Stimulated activated CD8-positive, alpha-beta memory T cell treated with anti-CD3 and anti-CD28 coated beads, Interleukin-12 subunit alpha, Interleukin-12 subunit beta, amount 100 ng/mL, for 24 hours (primary cell): Measurements from ENCODE around the gene CEACAM8.
"Not testable (repeated sequence)": the region's sequence is repeated elsewhere in the genome, so short reads cannot be mapped to it uniquely, and the experiment has no call there.

ENCODE experiments used
- DNase-seq: peaks from one replicate; pipeline ENCODE4 v3.0.0-alpha.2; 2020; ENCODE audit errors: extremely low read depth

The CEACAM8 gene

DNA sequence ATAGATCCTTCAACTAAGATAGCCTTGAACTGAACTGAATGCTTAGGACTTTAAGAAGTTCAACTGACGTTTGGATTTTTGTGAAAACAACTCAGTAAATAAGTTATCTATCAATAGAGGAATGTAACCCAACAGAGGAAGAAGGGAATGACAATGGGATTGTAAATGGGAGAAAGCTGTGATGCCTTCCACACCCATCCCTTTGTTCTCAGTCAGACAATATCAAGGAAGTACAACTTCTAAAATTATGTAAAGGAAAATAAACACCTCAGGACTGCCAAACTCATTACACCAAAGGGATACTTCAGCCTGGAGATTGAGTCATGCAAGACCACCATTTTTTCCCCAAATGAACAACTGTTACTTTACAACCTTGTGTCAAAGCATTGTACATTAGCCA lies 21.1 kb downstream of the CEACAM8 start:
- DNase-seq = no peak

DNA sequence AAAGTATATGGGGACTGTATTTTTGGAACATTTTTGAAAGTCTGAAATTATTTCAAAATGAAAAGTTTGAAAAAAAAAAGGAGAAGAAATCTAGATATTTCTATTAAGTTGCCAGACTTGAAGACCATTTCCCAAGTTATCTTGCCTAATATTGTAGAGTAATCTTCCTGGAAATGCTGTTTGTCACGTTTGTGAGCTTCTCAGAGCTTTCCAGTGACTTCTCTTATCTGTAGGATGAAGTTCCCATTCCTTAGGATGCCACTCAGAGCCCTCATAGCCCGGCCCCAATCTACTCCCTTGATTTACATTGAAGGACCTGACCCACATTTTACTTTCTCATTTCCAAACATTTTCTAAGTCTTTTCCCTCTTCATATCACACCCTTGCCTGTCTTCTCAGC lies 23.6 kb downstream of the CEACAM8 start:
- DNase-seq = no peak

GRCh38 chr19:42569193-42569592 lies 25.5 kb downstream of the CEACAM8 start:
- DNase-seq = no peak

DNA sequence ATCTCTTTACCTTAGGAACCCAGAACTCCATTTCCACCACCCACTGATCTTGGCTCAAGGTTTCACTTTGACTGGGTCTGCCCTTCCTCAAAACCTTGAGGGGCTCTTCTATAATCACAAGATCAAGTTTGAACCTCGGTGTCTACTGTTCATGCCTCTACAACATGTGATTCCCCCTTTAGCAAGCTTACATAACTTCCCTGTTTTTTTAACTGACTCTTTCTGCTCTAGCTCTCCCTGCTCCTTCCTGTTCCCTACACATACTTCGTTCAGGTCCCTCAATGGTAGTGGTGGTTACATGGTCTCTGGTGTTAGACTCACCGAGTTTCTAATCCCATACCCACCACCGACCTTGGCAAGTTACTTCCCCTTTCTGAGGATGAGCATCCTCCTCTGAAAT lies 26.7 kb downstream of the CEACAM8 start:
- DNase-seq = no peak

- no peak for DNase-seq
Observed at GRCh38 chr19:42567567-42567966, 27.2 kb downstream of the CEACAM8 start.

DNA sequence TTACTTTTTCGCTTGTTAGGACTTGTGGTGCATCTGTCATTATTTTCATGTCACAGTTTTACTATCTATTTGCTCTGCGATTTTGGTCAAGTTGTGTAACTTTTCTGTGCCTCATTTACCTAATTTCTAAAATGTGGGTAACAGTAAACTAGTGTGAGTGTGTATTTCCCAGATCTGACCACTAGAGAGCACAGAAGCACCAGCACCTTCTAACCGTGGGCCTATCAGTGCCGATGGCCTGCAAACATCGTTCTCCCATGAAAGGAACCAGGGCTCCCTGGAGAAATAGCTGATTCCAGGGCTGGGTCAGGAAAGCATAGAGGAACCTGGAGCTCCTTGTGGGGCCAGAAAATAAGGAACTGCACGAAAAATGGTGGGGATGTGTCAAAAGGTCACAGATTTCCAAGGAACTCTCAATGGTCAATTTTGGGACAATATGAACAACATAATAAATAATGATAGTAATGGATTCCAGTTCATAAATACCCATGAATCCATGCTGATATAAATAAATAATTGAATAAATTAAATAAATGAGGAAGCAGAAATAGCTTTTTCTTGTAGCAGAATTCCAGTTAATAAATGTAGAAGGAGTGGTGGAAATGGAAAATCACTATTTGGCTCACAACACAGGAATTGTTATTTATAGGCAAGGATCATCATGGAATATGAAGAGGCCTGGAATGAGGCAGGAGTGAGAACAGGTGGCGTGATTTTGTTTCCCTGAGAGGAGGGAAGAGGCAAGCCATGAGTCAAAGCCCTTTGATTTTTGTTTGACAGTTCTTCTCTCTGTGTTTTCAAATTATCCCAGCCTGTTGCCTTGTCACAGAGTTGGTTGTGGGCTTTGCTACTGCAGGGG lies 31.1 kb downstream of the CEACAM8 start:
- no peak for DNase-seq

DNA sequence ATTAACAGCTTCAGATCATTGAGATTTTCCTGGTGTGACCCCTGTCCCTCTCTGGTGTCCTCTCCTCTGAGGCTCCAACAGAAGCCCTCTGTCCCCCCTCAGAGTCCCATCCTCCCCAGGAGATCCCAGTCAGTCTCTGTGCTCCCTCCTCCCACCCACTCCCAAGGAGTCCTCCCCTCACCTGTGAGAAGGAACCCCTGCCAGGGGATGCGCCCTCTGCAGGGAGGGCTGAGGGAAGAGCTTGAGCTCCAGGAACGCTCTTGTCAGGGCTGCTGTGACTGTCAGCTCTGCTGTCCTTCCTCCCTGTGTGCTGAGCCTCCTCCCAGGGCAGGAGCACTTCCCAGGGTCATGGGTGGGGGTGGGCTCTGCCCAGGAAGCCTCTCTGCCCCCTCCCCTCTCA lies 33.2 kb downstream of the CEACAM8 start:
- DNase-seq = no peak

- no peak for DNase-seq
Observed at GRCh38 chr19:42560731-42561130, 34.0 kb downstream of the CEACAM8 start.

- DNase-seq = no peak
Observed at GRCh38 chr19:42558450-42559150, 36.1 kb downstream of the CEACAM8 start.

- DNase-seq = not testable (repeated sequence)
Observed at GRCh38 chr19:42557386-42557871, 37.3 kb downstream of the CEACAM8 start.

GRCh38 chr19:42555801-42556200 lies 38.9 kb downstream of the CEACAM8 start:
- no peak for DNase-seq

GRCh38 chr19:42555317-42555716 lies 39.4 kb downstream of the CEACAM8 start:
- DNase-seq = no peak

DNA sequence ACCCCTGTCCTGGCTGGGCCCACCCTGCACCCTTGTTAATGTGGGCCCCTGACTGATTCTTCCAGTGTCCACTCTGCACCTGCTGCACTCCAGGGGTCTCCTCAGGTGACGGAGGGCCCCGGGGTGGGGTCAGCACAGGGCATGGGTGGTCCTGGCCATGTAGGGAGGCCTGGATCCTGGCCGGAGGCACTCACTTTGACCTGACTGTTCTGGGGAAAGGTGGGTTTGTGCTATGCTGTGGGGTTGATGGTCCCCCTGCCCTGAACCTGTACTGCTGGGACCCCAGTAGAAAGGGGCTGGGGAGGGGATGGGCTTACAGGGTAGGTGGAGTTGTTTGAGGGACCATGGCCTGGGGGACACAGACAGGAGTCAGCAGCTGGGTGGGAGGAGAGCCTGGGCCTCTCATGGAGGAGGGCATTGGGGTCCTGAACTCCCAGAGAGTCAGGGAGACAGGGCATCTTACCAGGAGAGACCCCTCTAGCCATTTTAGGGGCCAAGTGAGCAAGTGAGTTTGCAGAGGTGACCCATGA lies 40.6 kb downstream of the CEACAM8 start:
- DNase-seq = no peak

DNA sequence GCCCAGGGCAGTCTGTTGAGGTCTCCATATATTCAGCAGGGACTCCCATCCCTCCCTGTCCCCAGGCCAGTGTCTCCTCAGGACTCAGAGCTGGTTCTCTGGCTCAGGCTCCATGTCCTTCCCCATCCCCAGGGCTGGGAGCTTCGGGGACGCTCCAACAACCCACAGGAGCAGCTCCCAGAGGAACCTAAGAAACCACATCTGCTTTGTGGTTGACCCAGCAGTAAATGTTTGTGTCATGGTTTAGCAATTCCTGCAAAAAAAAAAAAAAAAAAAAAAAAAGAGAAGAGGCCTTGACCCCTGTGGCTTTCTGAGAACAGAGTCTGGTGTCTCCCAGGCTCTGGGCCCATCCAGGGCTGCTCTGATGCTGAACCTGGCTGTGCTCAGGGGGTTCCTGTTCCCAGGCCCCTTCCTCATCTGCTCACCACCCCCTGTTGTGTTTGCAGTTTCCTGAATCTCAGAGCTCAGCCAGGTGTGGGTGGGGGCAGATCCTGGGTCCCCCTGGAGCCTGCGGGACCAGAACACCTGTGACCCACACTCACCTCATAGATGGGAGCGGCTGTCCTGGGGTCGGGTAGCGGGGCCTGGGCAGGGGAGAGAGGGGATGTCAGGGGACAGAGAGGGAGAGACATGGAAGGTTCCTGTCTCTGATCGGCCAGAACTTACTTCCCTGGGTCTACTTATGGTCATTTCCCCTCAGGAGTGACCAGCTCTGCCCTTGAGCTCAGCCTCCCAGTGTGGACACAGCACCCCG lies 41.3 kb downstream of the CEACAM8 start:
- no peak for DNase-seq

- DNase-seq = no peak
Observed at GRCh38 chr19:42552086-42553065, 42.3 kb downstream of the CEACAM8 start.

DNA sequence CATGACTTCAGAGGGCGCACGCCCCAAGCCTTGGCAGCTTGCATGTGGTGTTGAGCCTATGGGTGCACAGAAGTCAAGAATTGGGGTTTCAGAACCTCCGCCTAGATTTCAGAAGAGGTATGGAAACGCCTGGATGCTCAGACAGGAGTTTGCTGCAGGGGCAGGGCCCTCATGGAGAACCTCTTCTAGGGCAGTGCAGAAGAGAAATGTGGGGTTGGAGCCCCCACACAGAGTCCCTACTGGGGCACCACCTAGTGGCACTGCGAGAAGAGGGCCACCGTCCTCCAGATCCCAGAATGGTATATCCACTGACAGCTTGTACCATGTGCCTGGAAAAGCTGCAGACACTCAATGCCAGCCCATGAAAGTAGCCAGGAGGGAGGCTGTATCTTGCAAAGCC lies 44.2 kb downstream of the CEACAM8 start:
- not testable (repeated sequence) for DNase-seq

GRCh38 chr19:42549067-42549466 lies 45.7 kb downstream of the CEACAM8 start:
- DNase-seq = not testable (repeated sequence)

DNA sequence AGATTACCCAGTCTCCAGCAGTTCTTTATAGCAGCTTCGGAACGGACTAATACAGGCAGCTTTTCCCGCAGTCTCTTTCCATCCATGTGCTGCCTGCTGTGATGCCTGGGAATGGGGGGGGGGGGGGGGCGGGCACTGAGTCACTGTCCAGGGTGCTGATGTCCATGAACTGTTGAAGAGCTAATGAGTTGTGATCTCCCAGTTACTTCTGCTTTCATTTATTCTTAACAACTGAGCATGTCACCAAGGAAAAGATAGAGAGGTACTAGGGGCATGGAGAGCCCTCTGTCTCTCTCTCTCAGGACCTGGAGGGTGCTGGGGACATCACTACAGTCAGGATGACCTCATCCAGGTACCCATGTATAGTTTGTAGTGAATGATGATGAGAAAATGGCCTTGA lies 46.2 kb downstream of the CEACAM8 start:
- no peak for DNase-seq

GRCh38 chr19:42547929-42548328 lies 46.8 kb downstream of the CEACAM8 start:
- no peak for DNase-seq

GRCh38 chr19:42546831-42547500 lies 47.8 kb downstream of the CEACAM8 start:
- DNase-seq = no peak
